Stimulated activated naive CD8-positive, alpha-beta T cell treated with anti-CD3 and anti-CD28 coated beads, Interleukin-15, Interleukin-2, amounts not matched to agents 100 ng/mL and 50 ng/mL, for 24 hours (primary cell): ENCODE data around the gene UPK1B.

Experiments used
- H3K27ac Mint-ChIP-seq: one replicate; pipeline ENCODE4 v1.8.0; 2021; ENCODE audit warnings: mild to moderate bottlenecking, mixed read lengths
- H3K27me3 Mint-ChIP-seq: one replicate; pipeline ENCODE4 v1.8.0; 2021; ENCODE audit warnings: mixed read lengths
- H3K36me3 Mint-ChIP-seq: one replicate; pipeline ENCODE4 v1.8.0; 2021; ENCODE audit warnings: low read depth, mixed read lengths
- H3K4me1 Mint-ChIP-seq: one replicate; pipeline ENCODE4 v1.8.0; 2021; ENCODE audit warnings: low read depth, mixed read lengths
- H3K4me3 Mint-ChIP-seq: one replicate; pipeline ENCODE4 v1.8.0; 2021; ENCODE audit warnings: mild to moderate bottlenecking, mixed read lengths
- H3K9me3 Mint-ChIP-seq: one replicate; pipeline ENCODE4 v1.8.0; 2021; ENCODE audit warnings: mixed read lengths

Gene UPK1B

DNA sequence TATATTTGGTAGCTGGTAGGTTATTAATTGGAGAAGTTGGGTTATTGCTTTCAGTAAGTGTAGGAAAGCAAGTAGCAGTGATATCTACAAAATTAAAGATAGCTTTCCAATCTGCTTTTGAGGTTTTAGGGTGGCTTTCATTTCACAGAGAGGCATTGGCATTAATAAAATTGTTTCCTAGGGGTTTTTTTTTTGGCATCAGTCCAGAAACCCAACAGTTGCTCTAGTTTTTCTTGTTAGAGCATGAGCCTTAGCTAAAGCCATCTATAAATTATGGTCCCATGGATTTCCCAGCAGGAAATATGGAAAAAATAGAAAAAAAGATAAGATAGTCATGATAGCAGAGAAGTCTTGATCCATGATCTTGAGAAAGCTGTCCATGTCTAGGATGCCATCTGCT lies 70.3 kb downstream of the UPK1B start:
- Mint-ChIP-seq H3K4me1 (peaks cover 21% of the 10 kb centered on the region), H3K27ac (no peak overlapping the region), H3K9me3 (peaks cover 6% of the 10 kb centered on the region), H3K36me3 (no peaks in the 10 kb centered on the region), H3K4me3 (no peak overlapping the region), H3K27me3 (no peaks in the 10 kb centered on the region)

DNA sequence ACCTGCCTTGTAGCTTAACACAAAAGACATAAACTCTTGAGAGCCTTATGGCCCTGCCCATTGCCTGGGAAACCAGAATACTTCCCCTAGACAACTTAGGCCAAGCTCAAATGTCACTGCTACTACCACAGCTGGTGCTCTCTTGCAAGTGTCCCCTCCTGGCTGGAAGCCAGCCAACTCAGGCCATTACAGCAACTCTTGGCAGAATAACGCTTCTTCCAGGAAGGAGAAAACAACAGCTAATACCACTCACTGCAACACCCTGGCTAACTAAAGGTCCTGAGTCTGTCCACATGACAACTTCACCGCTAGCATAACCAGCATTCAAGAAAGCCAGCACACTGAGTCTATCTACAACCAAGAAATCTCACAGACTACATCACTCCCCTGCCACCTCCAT lies 72.4 kb downstream of the UPK1B start:
- no peaks in the 10 kb centered on the region for H3K27me3 Mint-ChIP-seq
- H3K9me3 Mint-ChIP-seq = peaks cover 9% of the 10 kb centered on the region
- H3K4me1 Mint-ChIP-seq = peaks cover 7% of the 10 kb centered on the region
- no peaks in the 10 kb centered on the region for H3K36me3 Mint-ChIP-seq
- H3K4me3 Mint-ChIP-seq = no peak overlapping the region
- H3K27ac Mint-ChIP-seq = no peak overlapping the region
